22Rv1 (cell line): ENCODE data around the gene MMP19.
A peak's percentile ranks its signal among the peaks of the same experiment; 100 is the strongest.
"Not testable (repeated sequence)": the region's sequence is repeated elsewhere in the genome, so short reads cannot be mapped to it uniquely, and the experiment has no call there.

Source experiments
- H3K27ac ChIP-seq: fragments of 450-650 bp; 2 replicates; pipeline ENCODE4 v1.5.1; 2017
- ZFX ChIP-seq: fragments of 450-650 bp; IDR thresholded peaks from 2 replicates; pipeline ENCODE4 v1.6.1; 2017; ENCODE audit warnings: antibody characterized with exemption, borderline replicate concordance
- TF ChIP-seq, protein P1 (sequence below): fragments of 450-650 bp; IDR thresholded peaks from 2 replicates; pipeline ENCODE4 v1.5.1; 2017; ENCODE audit warnings: mild to moderate bottlenecking

MMP19 gene

DNA sequence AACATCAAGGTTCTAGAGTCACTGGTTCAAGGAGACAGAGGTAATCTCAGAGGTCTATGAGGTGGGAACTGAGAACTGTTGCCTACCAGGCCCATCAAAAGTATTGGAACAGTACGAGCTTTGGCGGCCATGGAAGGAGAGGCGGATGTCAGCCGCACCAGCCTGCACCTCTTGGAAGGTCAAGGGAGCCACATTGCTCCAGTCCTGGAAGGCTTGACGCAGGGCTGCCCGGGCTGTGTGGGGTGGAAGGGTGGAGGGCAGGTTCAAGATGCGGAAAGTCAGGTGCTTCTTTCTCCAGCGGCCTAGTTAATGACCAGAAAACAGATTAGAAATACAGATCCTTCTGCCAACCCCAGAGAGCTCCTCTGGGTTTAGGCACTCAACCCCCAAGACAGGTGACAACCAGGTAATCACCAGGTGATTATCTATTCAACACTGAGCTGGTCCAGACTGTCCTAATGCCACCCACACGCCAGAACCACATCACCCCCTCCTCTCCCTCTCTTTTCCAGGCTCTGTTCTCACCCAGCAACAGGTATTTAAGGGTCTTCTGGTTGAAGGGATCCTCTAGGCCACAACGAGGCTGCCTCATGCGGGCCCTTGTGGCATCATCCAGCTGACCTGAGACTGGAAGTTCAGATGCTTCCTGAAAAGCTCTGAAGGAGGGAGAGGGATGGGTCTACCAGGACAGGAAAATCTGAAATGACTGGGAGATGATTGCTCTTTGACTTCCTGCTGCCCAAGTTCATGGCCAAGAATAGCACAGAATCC is 2.0 kb downstream of the MMP19 start:
- no peak overlapping the region for H3K27ac ChIP-seq
- TF ChIP-seq, protein P1, sequence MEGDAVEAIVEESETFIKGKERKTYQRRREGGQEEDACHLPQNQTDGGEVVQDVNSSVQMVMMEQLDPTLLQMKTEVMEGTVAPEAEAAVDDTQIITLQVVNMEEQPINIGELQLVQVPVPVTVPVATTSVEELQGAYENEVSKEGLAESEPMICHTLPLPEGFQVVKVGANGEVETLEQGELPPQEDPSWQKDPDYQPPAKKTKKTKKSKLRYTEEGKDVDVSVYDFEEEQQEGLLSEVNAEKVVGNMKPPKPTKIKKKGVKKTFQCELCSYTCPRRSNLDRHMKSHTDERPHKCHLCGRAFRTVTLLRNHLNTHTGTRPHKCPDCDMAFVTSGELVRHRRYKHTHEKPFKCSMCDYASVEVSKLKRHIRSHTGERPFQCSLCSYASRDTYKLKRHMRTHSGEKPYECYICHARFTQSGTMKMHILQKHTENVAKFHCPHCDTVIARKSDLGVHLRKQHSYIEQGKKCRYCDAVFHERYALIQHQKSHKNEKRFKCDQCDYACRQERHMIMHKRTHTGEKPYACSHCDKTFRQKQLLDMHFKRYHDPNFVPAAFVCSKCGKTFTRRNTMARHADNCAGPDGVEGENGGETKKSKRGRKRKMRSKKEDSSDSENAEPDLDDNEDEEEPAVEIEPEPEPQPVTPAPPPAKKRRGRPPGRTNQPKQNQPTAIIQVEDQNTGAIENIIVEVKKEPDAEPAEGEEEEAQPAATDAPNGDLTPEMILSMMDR = no peak

DNA sequence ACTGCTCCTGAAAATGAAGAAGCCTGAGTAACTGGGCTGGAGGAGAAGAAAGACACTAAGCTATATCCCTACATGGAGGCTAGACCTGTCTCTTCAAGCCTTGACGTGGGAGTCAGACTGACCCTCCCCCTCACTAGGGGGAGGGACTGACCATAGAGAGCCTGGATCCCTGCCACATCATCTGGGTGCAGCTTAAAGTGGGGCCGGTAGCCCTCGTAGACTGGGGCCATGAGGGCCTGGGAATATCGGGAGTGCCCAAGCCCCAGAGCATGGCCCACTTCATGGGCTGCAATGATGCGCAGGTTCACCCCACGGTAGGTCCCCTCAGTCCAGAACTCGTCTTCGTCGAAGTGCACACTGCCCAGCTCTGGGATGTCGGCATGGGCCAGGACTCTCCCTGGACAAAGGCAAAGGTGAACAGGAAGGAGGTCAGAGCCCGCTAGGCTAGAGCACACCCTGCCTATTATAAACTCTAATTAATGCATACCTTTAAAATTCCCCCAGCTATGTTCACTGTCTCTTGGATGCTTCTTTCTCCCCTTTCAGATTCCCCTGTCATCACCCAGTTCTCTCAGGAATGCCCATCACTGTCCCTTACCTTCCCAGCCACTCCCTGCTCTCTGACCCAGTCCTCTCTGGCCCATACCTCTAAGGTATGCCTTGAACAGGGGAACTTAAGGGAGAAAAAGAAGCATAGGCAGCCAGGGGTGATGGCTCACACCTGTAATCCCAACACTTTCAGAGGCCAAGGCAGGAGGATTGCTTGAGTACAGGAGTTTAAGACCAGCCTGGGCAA is 3.2 kb downstream of the MMP19 start:
- no peak for TF ChIP-seq ZFX
- TF ChIP-seq, protein P1 = no peak
- H3K27ac ChIP-seq = no peak overlapping the region

DNA sequence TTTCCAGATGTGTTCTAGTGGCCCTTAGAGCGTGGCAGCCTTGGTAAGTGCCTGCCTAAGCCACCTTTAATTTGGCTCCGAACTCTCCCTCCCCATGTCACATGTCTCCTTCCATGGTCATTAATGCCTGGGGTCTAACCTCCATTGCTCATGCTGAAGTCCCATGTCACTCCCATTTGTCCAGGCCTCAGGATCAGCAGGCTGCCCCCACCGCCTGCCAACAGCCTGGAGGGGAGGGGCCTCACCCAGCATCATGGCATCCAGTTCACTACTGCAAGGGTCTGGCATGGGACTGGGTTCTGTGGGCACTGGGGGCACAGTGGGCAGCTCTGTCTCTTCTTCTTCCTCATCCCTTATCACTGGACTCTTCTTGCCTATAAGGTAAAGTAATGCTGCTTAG is 4.4 kb downstream of the MMP19 start:
- no peak for TF ChIP-seq ZFX
- TF ChIP-seq, protein P1 = no peak

DNA sequence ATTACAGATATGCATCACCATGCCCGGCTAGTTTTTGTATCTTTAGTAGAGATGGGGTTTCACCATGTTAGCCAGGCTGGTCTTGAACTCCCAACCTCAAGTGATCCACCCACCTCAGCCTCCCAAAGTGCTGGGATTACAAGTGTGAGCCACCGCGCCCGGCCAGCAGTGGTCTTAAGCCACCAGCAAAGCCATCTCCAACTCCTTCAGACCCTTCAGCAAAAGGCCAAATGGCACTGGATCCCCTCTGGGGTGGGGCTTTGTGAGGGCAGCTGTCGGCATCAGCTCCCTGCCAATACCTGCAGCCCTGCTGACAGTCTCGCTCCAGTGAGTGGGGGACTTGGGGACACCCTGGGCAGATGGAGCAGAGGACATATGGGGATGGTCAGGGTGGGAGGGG is 8.3 kb downstream of the MMP19 start:
- not testable (repeated sequence) for H3K27ac ChIP-seq

More for the DNA sequence above, 4.4 kb downstream of the MMP19 start:
- no peak overlapping the region for H3K27ac ChIP-seq

DNA sequence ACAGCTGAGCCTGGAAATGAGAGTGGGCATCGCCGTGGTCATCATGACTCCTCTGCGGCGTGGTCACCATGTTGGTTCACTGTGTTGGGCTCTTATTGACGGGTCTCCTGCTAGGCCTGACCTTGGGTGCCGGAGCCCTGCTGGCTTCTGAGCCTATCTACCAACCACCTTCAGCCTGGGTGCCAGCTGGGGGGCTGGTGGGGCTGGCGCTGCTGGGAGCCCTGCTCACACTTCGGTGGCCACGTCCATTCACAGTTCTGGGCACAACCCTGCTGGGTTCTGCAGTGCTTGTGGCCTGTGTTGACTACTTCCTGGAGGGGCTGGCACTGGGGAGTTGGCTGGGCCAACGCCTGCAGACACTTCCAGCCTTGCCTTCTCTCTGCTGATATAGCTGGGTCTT is 9.7 kb downstream of the MMP19 start:
- TF ChIP-seq ZFX = no peak
- TF ChIP-seq, protein P1 = no peak
- 0 out of 2 replicates have a peak overlapping the region, but pooled peaks have one; percentile 7 for H3K27ac ChIP-seq

DNA sequence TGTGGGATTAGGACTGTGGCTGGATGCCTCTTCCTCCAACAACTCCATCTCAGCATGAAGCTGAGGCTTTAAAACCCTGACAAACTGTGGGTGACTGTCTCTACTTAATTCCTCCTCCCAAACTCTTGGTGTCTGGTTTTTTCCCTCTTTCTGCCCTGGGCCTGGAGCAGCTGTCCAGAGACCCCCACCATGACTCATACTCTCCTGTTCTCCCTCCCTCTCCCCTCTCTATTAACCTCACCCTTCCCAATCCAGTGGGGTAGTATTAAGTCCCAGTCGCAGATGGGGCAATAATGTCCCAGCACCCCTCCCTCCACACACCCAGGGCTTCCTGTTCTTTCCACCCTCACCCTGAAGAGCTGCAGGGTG is 11.3 kb downstream of the MMP19 start:
- TF ChIP-seq, protein P1 = no peak
- no peak for TF ChIP-seq ZFX
- H3K27ac ChIP-seq = peak overlapping the region; percentile 89

DNA sequence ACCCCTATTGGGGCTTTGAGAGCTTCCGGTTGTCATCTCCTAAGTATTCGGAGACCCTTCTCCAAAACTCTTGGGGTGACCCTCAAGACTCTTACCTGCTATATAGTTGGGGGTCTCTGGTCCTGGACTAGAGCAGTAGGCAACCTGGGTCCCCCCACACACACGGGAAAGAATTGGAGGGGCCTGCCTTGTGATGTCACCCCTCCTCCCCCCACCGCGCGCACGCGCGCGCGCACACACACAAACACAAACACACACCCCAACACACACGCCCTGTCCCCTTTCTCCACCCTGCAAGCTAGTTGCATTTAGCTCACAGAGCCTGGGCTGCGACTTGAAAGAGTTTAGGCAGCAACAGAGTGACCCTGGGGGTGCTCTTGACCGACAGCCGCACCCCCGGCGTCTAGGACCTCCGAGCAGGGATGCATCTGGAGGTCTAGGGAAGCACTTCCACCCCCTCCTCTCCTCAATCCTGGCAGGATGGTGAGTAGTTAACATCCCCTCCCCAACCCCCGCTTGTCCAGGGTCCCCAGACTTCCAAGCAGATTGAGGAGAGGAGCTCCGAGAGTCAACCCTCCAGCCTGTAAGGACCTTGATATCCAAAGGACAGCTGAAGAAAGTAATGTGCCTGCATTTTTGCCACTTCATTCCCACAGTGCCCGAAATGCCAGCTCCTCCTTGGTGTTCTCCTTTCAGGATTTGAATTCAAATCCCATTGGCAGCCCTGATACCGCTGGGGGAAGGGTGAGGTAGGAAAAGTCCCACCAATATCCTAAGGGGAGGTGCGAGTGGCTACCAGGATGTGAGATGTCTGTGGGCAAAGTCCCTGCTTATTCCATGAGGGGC is 11.9 kb downstream of the MMP19 start:
- TF ChIP-seq ZFX = no peak
- TF ChIP-seq, protein P1 = no peak
- peak overlapping the region; percentile 89 for H3K27ac ChIP-seq
